H1 (cell line): Measurements from ENCODE around the gene NCOA5.

Experiments
- CEBPB ChIP-seq: IDR thresholded peaks from 2 replicates; pipeline ENCODE4 v1.6.1; 2012; ENCODE audit warnings: low read depth, low read length
- FOSL1 ChIP-seq: IDR thresholded peaks from 2 replicates; pipeline ENCODE4 v1.6.1; 2011; ENCODE audit warnings: mild to moderate bottlenecking, low read depth, low read length, moderate library complexity; ENCODE audit not compliant: insufficient read depth
- GABPA ChIP-seq: IDR thresholded peaks from 2 replicates; pipeline ENCODE4 v1.6.1; 2011; ENCODE audit warnings: mild to moderate bottlenecking, low read length, moderate library complexity, borderline replicate concordance; ENCODE audit not compliant: insufficient read depth
- POLR2A ChIP-seq, 2 experiments: IDR thresholded peaks; 1 replicate in 1 of 2; 2 replicates in 1 of 2; pipeline ENCODE4 v1.6.1; 2011; ENCODE audit warnings: low read depth in 2 of 2, low read length in 2 of 2, mild to moderate bottlenecking in 2 of 2; ENCODE audit errors: control extremely low read depth in 1 of 2
- POLR2AphosphoS5 ChIP-seq: IDR thresholded peaks from 2 replicates; pipeline ENCODE4 v1.6.1; 2011; ENCODE audit warnings: low read depth, low read length
- RXRA ChIP-seq: IDR thresholded peaks from 2 replicates; pipeline ENCODE4 v1.6.1; 2011; ENCODE audit warnings: low read depth, mild to moderate bottlenecking, low read length, moderate library complexity; ENCODE audit not compliant: insufficient read depth
- SP1 ChIP-seq: IDR thresholded peaks from 2 replicates; pipeline ENCODE4 v1.6.1; 2011; ENCODE audit warnings: low read depth, low read length
- TF ChIP-seq, protein P1 (sequence below), 3 experiments: IDR thresholded peaks; 1 replicate in 2 of 3; 2 replicates in 1 of 3; pipeline versions ENCODE4 v1.5.1 to v1.6.1; 2011; ENCODE audit warnings: low read length in 3 of 3, mild to moderate bottlenecking in 3 of 3, inconsistent platforms in 2 of 3, low read depth in 1 of 3, moderate library complexity in 1 of 3; ENCODE audit not compliant: insufficient read depth in 1 of 3; ENCODE audit errors: control extremely low read depth in 1 of 3
- TF ChIP-seq, protein P2 (sequence below): IDR thresholded peaks from 2 replicates; pipeline ENCODE4 v1.6.1; 2011; ENCODE audit warnings: low read length, improper control_type of control experiment

DNA sequence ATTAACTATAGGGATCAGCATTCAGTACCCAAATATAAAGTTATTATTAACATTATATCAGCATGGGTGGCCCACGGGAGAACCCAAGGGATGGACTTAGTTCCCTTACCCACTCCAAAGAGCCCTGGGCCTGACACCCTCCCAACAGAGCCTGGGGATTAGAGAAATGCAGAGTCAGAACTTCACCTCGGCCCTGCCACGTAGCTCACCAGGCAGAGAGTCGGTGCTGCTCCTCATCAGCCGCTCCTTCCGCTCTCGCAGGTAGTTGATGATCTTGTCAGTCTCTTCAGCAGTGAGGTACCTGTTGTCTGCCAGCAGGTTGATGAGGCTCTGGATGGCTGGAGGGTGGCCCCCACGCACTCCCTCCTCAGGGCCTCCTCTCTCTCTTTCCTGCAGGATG is 26.6 kb downstream of the NCOA5 start:
- TF ChIP-seq POLR2A (IDR thresholded peaks at IDR 0.05; ENCODE audit: control extremely low read depth in 1 of 2, low read depth in 2 of 2, low read length in 2 of 2): no peak
- no peak for TF ChIP-seq FOSL1
- no peak for TF ChIP-seq RXRA
- TF ChIP-seq GABPA: no peak
- no peak for TF ChIP-seq CEBPB
- TF ChIP-seq, protein P1, sequence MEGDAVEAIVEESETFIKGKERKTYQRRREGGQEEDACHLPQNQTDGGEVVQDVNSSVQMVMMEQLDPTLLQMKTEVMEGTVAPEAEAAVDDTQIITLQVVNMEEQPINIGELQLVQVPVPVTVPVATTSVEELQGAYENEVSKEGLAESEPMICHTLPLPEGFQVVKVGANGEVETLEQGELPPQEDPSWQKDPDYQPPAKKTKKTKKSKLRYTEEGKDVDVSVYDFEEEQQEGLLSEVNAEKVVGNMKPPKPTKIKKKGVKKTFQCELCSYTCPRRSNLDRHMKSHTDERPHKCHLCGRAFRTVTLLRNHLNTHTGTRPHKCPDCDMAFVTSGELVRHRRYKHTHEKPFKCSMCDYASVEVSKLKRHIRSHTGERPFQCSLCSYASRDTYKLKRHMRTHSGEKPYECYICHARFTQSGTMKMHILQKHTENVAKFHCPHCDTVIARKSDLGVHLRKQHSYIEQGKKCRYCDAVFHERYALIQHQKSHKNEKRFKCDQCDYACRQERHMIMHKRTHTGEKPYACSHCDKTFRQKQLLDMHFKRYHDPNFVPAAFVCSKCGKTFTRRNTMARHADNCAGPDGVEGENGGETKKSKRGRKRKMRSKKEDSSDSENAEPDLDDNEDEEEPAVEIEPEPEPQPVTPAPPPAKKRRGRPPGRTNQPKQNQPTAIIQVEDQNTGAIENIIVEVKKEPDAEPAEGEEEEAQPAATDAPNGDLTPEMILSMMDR (IDR thresholded peaks at IDR 0.05; ENCODE audit: control extremely low read depth in 1 of 3, insufficient read depth in 1 of 3, low read depth in 1 of 3, low read length in 3 of 3): no peak
- TF ChIP-seq POLR2AphosphoS5: no peak
- no peak for TF ChIP-seq SP1
- TF ChIP-seq, protein P2, sequence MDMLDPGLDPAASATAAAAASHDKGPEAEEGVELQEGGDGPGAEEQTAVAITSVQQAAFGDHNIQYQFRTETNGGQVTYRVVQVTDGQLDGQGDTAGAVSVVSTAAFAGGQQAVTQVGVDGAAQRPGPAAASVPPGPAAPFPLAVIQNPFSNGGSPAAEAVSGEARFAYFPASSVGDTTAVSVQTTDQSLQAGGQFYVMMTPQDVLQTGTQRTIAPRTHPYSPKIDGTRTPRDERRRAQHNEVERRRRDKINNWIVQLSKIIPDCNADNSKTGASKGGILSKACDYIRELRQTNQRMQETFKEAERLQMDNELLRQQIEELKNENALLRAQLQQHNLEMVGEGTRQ: no peak
